Measurements from ENCODE around the gene LIMCH1.

LIMCH1 gene

DNA sequence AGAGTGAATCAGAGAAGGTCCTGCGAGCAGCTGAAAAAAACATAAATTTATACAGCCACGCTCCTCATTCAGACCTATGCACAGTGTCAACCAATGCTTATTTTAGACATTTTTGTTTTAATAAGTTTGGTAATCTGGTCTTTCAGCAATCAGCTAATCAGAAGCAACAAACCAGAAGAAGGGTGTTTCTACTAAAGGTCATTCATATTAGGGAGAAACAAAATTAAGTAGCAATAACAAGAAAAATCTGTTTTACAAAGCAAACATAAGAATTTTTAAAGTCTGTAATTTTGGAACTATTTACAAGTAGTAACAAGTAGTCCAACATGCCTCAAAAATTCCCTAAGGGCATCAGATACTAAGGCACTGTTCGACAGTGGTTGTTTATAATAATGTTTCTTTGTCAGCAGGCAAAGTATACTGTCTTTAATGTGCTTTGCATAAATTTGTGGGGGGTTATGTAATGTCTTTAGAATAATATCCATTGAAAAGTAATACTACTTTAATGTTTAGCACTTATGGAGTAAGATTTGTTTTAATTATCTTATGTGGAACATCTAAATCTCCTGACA lies 127.8 kb downstream of the LIMCH1 start:
- Histone ChIP-seq H3K36me3 (replicated peaks in 1 of 2; ENCODE audit: control insufficient read depth in 2 of 2, insufficient read depth in 2 of 2, low read length in 2 of 2) (peaks cover 0 to 12% of the 10 kb centered on the region in 2 donors), H3K4me1 (ENCODE audit: control insufficient read depth in 2 of 2, insufficient read depth in 1 of 2, low read depth in 1 of 2, low read length in 2 of 2) (no peaks in the 10 kb centered on the region), H2BK120ac (ENCODE audit: low read depth, low read length) (no peak overlapping the region), H3K4me3 (ENCODE audit: low read length in 2 of 2) (no peak overlapping the region), H2BK15ac (ENCODE audit: low read length) (no peak overlapping the region), H4K8ac (ENCODE audit: low read depth, low read length) (no peak overlapping the region), H2AFZ (ENCODE audit: low read length) (no peak overlapping the region), H3K14ac (ENCODE audit: low read length) (no peak overlapping the region), H3K27ac (replicated peaks; ENCODE audit: low read length) (no peak overlapping the region), H3K4me2 (ENCODE audit: insufficient read depth, low read length, poor library complexity, severe bottlenecking) (no peak overlapping the region), H3K9me3 (replicated peaks in 1 of 2; ENCODE audit: control insufficient read depth in 2 of 2, insufficient read depth in 1 of 2, low read depth in 1 of 2, low read length in 2 of 2) (no peaks in the 10 kb centered on the region), H2BK5ac (ENCODE audit: low read length) (no peak overlapping the region), H4K91ac (ENCODE audit: low read depth, low read length, poor library complexity) (no peak overlapping the region), H3K18ac (ENCODE audit: low read length) (no peak overlapping the region), H3K9ac (ENCODE audit: low read depth, low read length, poor library complexity) (no peak overlapping the region), H2AK5ac (ENCODE audit: low read depth, low read length) (no peak overlapping the region), H3K4ac (ENCODE audit: low read length) (no peak overlapping the region), H3K27me3 (ENCODE audit: control insufficient read depth in 3 of 3, insufficient read depth in 3 of 3, low read depth in 1 of 3, low read length in 3 of 3) (no peaks in the 10 kb centered on the region), H3K23ac (ENCODE audit: low read depth, low read length, poor library complexity) (no peak overlapping the region), H2BK12ac (ENCODE audit: low read length) (no peak overlapping the region), H3K79me1 (ENCODE audit: low read depth, low read length) (no peaks in the 10 kb centered on the region)
- no peak for DNase-seq (ENCODE audit: low spot score)
- WGBS, 2 donors (ENCODE audit: extremely low coverage in 2 of 2, insufficient read length in 2 of 2, insufficient replicate concordance in 1 of 2): no CpG with 5 or more reads among the region's 3 CpGs

DNA sequence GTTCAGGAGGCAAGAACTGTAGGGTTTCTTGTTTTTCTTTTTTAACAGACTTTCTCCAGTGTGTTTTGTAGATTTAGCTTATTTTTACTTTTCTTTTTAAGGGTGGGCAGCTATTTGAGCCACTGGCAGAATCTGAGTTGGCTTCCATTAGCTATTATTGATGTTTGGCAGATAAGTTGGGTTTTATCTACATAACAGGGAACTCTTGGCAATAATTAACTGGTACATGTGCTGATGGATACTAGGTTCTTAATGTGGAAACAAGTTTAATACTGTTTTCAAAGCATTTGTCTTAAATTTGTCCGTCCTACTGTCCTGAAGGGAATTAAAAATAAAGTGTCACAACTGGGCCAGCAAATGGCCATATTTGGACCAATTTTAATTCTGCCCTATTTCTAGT lies 130.1 kb downstream of the LIMCH1 start:
- Histone ChIP-seq H3K4me3 (ENCODE audit: low read length in 2 of 2) (no peak overlapping the region), H3K14ac (ENCODE audit: low read length) (no peak overlapping the region), H2BK15ac (ENCODE audit: low read length) (no peak overlapping the region), H3K9ac (ENCODE audit: low read depth, low read length, poor library complexity) (no peak overlapping the region), H2AFZ (ENCODE audit: low read length) (no peak overlapping the region), H3K27ac (replicated peaks; ENCODE audit: low read length) (no peak overlapping the region), H2BK5ac (ENCODE audit: low read length) (no peak overlapping the region), H3K4me1 (ENCODE audit: control insufficient read depth in 2 of 2, insufficient read depth in 1 of 2, low read depth in 1 of 2, low read length in 2 of 2) (no peaks in the 10 kb centered on the region), H3K27me3 (ENCODE audit: control insufficient read depth in 3 of 3, insufficient read depth in 3 of 3, low read depth in 1 of 3, low read length in 3 of 3) (no peaks in the 10 kb centered on the region), H2BK120ac (ENCODE audit: low read depth, low read length) (no peak overlapping the region), H3K18ac (ENCODE audit: low read length) (no peak overlapping the region), H3K9me3 (replicated peaks in 1 of 2; ENCODE audit: control insufficient read depth in 2 of 2, insufficient read depth in 1 of 2, low read depth in 1 of 2, low read length in 2 of 2) (no peaks in the 10 kb centered on the region), H2AK5ac (ENCODE audit: low read depth, low read length) (no peak overlapping the region), H4K8ac (ENCODE audit: low read depth, low read length) (no peak overlapping the region), H3K36me3 (replicated peaks in 1 of 2; ENCODE audit: control insufficient read depth in 2 of 2, insufficient read depth in 2 of 2, low read length in 2 of 2) (peaks cover 0 to 21% of the 10 kb centered on the region in 2 donors), H3K4me2 (ENCODE audit: insufficient read depth, low read length, poor library complexity, severe bottlenecking) (no peak overlapping the region), H4K91ac (ENCODE audit: low read depth, low read length, poor library complexity) (no peak overlapping the region), H2BK12ac (ENCODE audit: low read length) (no peak overlapping the region), H3K23ac (ENCODE audit: low read depth, low read length, poor library complexity) (no peak overlapping the region), H3K4ac (ENCODE audit: low read length) (no peak overlapping the region), H3K79me1 (ENCODE audit: low read depth, low read length) (no peaks in the 10 kb centered on the region)
- DNase-seq (ENCODE audit: low spot score): no peak
- no CpG with 5 or more reads among the region's 1 CpG for WGBS, 2 donors (ENCODE audit: extremely low coverage in 2 of 2, insufficient read length in 2 of 2, insufficient replicate concordance in 1 of 2)

- Histone ChIP-seq H2BK15ac (ENCODE audit: low read length) (no peak overlapping the region), H2AK5ac (ENCODE audit: low read depth, low read length) (no peak overlapping the region), H3K27me3 (ENCODE audit: control insufficient read depth in 3 of 3, insufficient read depth in 3 of 3, low read depth in 1 of 3, low read length in 3 of 3) (no peaks in the 10 kb centered on the region)
Observed at GRCh38 chr4:41670530-41670929, 132.6 kb downstream of the LIMCH1 start.

DNA sequence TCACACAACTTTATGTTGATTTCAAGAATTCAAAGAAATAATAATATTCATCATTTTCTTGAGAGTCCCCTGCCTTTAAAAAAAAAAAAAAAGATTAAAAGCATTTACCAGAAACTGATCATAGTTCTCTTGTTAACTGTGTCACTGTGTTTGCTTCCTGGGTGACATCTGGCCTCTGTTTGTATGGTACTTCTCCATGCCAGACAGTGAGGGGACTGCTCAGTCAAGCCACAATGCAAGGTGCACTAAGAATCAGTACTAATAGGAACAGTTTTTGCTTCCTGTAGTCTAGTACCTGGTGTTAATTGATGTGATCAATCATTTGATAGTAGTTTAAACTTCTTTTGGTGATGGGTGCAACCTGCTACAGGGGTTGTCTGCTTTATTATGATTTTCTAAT lies 133.0 kb downstream of the LIMCH1 start:
- no peak overlapping the region for H4K91ac ChIP-seq (ENCODE audit: low read depth, low read length, poor library complexity)
- no peak overlapping the region for H3K4me3 ChIP-seq (ENCODE audit: low read length in 2 of 2)
- no peak overlapping the region for H3K23ac ChIP-seq (ENCODE audit: low read depth, low read length, poor library complexity)
- H2BK120ac ChIP-seq (ENCODE audit: low read depth, low read length): no peak overlapping the region
- no peak for DNase-seq (ENCODE audit: low spot score)
- no peak overlapping the region for H2BK12ac ChIP-seq (ENCODE audit: low read length)
- H3K4me2 ChIP-seq (ENCODE audit: insufficient read depth, low read length, poor library complexity, severe bottlenecking): no peak overlapping the region
- peaks cover 0 to 4% of the 10 kb centered on the region in 2 donors for H3K4me1 ChIP-seq (ENCODE audit: control insufficient read depth in 2 of 2, insufficient read depth in 1 of 2, low read depth in 1 of 2, low read length in 2 of 2)
- H3K79me1 ChIP-seq (ENCODE audit: low read depth, low read length): no peaks in the 10 kb centered on the region
- no peak overlapping the region for H2AFZ ChIP-seq (ENCODE audit: low read length)
- no peak overlapping the region for H3K4ac ChIP-seq (ENCODE audit: low read length)
- no peaks in the 10 kb centered on the region for H3K9me3 ChIP-seq (replicated peaks in 1 of 2; ENCODE audit: control insufficient read depth in 2 of 2, insufficient read depth in 1 of 2, low read depth in 1 of 2, low read length in 2 of 2)
- no peak overlapping the region for H2AK5ac ChIP-seq (ENCODE audit: low read depth, low read length)
- no peak overlapping the region for H3K27ac ChIP-seq (replicated peaks; ENCODE audit: low read length)
- H3K9ac ChIP-seq (ENCODE audit: low read depth, low read length, poor library complexity): no peak overlapping the region
- no peak overlapping the region for H2BK5ac ChIP-seq (ENCODE audit: low read length)
- peaks cover 0 to 29% of the 10 kb centered on the region in 2 donors for H3K36me3 ChIP-seq (replicated peaks in 1 of 2; ENCODE audit: control insufficient read depth in 2 of 2, insufficient read depth in 2 of 2, low read length in 2 of 2)
- no peak overlapping the region for H4K8ac ChIP-seq (ENCODE audit: low read depth, low read length)
- no peak overlapping the region for H3K14ac ChIP-seq (ENCODE audit: low read length)
- no peak overlapping the region for H2BK15ac ChIP-seq (ENCODE audit: low read length)
- H3K27me3 ChIP-seq (ENCODE audit: control insufficient read depth in 3 of 3, insufficient read depth in 3 of 3, low read depth in 1 of 3, low read length in 3 of 3): no peaks in the 10 kb centered on the region
- H3K18ac ChIP-seq (ENCODE audit: low read length): no peak overlapping the region

More at GRCh38 chr4:41670530-41670929, 132.6 kb downstream of the LIMCH1 start:
- peaks cover 0 to 4% of the 10 kb centered on the region in 2 donors for H3K4me1 ChIP-seq (ENCODE audit: control insufficient read depth in 2 of 2, insufficient read depth in 1 of 2, low read depth in 1 of 2, low read length in 2 of 2)
- H2BK12ac ChIP-seq (ENCODE audit: low read length): no peak overlapping the region
- no peak overlapping the region for H2AFZ ChIP-seq (ENCODE audit: low read length)
- H2BK120ac ChIP-seq (ENCODE audit: low read depth, low read length): no peak overlapping the region
- no peak for DNase-seq (ENCODE audit: low spot score)
- no peaks in the 10 kb centered on the region for H3K9me3 ChIP-seq (replicated peaks in 1 of 2; ENCODE audit: control insufficient read depth in 2 of 2, insufficient read depth in 1 of 2, low read depth in 1 of 2, low read length in 2 of 2)
- no peak overlapping the region for H3K27ac ChIP-seq (replicated peaks; ENCODE audit: low read length)
- no peak overlapping the region for H4K91ac ChIP-seq (ENCODE audit: low read depth, low read length, poor library complexity)
- no peak overlapping the region for H3K4ac ChIP-seq (ENCODE audit: low read length)
- H3K9ac ChIP-seq (ENCODE audit: low read depth, low read length, poor library complexity): no peak overlapping the region
- no peaks in the 10 kb centered on the region for H3K79me1 ChIP-seq (ENCODE audit: low read depth, low read length)
- H3K14ac ChIP-seq (ENCODE audit: low read length): no peak overlapping the region
- no peak overlapping the region for H3K4me2 ChIP-seq (ENCODE audit: insufficient read depth, low read length, poor library complexity, severe bottlenecking)
- no peak overlapping the region for H3K18ac ChIP-seq (ENCODE audit: low read length)
- H3K23ac ChIP-seq (ENCODE audit: low read depth, low read length, poor library complexity): no peak overlapping the region
- H2BK5ac ChIP-seq (ENCODE audit: low read length): no peak overlapping the region
- no peak overlapping the region for H3K4me3 ChIP-seq (ENCODE audit: low read length in 2 of 2)
- H4K8ac ChIP-seq (ENCODE audit: low read depth, low read length): no peak overlapping the region
- peaks cover 0 to 26% of the 10 kb centered on the region in 2 donors for H3K36me3 ChIP-seq (replicated peaks in 1 of 2; ENCODE audit: control insufficient read depth in 2 of 2, insufficient read depth in 2 of 2, low read length in 2 of 2)
- no CpG with 5 or more reads among the region's 6 CpGs for WGBS, 2 donors (ENCODE audit: extremely low coverage in 2 of 2, insufficient read length in 2 of 2, insufficient replicate concordance in 1 of 2)
